GF-D8 (cell line): Measurements from ENCODE around the gene IL1RN.

Experiments used
- DNase-seq: peaks from one replicate; lab custom pipeline; 2025; lab: John Stamatoyannopoulos, UW

Gene IL1RN

GRCh38 chr2:113127646-113128570 is 510 bp downstream of the IL1RN start:
- DNase-seq: no peak

- no peak for DNase-seq
Observed at GRCh38 chr2:113129519-113130078, 2.2 kb downstream of the IL1RN start.

DNA sequence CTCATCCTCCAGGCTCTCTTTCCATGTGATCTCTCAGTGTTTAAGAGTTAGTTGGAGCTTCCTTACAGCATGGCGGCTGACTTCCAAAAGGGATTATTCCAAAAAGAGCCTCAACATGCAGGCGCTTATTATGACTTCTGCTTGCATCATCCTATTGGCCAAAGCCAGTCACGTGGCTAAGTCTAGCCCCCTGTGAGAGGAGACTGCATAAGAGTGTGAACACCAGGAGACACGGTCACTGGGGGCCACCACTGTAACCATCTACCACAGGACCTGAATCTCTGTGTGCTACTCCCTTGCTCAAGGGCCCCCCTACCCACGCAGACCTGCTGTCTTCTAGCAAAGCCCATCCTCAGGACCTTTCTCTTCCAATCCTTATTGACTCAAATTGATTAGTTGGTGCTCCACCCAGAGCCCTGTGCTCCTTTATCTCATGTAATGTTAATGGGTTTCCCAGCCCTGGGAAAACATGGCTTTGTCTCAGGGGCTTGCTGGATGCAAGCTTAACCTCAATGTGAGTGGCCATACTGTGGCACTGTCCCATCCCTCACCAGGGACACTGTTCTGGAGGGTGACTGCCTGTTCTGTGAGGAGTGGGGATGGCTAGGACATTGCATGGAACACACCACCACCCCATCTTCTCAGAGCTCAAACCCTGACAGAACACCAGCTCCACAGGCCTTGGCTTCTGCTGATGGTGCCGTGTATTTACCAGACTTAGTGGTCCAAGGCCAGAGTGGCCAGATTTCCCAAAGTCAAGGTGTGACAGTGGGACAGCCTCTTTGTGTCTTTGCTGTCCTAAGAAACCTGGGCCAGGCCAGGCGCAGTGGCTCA is 4.2 kb downstream of the IL1RN start:
- no peak for DNase-seq

DNA sequence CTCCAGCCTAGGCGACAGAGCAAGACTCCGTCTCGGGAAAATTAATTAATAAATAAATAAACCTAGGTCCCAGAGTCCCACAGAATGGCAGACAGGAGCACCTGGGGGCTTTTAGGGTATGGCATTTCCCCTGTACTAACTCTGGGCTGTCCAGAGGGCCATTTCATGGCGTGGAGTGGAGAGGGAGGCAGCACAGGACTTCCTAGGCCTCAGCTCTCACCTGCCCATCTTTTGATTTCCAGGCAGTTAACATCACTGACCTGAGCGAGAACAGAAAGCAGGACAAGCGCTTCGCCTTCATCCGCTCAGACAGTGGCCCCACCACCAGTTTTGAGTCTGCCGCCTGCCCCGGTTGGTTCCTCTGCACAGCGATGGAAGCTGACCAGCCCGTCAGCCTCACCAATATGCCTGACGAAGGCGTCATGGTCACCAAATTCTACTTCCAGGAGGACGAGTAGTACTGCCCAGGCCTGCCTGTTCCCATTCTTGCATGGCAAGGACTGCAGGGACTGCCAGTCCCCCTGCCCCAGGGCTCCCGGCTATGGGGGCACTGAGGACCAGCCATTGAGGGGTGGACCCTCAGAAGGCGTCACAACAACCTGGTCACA is 5.1 kb downstream of the IL1RN start:
- no peak for DNase-seq

GRCh38 chr2:113133704-113134598 is 6.6 kb downstream of the IL1RN start:
- no peak for DNase-seq

- no peak for DNase-seq
Observed at GRCh38 chr2:113134717-113135116, 7.3 kb downstream of the IL1RN start.

GRCh38 chr2:113135317-113135716 is 7.9 kb downstream of the IL1RN start:
- DNase-seq: no peak

DNA sequence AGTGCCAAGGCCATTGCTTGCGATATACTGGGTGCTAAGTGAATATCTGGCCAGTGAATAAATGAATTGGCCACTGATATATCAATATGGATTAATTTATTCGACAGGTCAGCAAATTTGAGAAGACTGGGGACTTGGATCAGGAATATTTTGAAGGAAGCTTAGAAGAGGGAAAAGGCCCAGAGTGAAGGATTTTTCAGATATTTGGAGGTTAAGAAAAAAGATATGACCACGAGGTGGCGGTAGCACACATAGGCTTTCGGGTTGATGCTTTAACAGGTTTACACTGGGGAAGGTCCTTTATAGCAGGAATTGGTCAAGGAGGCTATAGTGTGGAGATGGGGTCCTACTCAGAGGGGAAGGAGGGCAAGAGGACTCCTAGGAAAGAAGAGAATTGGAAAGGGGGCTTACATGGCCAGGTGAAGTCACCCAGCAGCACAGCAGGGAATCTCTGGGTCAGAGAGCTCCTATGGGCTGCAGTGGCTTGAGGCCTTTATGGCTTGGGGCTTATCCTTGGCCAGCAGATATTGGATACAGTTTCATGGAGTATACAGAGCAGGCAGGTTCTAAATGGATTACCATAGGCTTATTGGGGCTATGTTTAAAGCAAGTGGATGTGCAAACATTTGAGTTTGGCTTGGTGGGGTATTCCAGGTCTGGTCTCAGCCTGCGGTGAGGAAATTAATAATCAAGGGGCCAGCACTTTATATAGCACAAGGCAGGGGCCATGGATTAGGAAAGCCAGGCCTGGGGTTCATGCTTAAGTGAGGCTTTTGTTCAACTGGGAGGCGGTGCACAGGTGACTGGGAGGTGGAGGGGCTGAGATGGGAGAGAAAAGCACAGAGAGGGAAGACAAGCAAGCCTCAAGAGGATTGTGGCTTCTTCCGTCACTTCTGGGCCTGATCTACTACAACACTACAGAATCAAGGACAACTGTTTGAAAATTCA is 9.7 kb downstream of the IL1RN start:
- DNase-seq: no peak

DNA sequence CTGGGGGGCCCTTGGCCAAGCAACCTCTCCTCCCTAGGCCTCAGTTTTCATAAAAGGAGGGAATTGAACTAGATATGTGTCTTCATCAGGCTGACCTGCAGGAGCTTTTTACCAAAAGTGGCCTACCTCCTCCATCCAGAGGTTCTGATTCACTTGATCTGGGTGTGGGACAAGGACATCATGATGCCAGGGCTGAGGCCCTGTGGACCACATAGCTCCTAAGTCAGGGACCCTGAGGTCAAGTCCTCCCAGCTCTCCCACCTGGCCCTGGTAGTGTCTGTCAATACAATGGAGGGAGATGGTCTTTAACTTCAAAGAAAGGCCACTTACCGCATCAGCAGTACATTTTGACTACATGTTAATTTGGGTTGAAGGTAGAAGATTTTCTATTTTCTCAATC is 10.4 kb downstream of the IL1RN start:
- DNase-seq: no peak

- peak; percentile 20 for DNase-seq
Observed at GRCh38 chr2:113138428-113139322, 11.3 kb downstream of the IL1RN start.

DNA sequence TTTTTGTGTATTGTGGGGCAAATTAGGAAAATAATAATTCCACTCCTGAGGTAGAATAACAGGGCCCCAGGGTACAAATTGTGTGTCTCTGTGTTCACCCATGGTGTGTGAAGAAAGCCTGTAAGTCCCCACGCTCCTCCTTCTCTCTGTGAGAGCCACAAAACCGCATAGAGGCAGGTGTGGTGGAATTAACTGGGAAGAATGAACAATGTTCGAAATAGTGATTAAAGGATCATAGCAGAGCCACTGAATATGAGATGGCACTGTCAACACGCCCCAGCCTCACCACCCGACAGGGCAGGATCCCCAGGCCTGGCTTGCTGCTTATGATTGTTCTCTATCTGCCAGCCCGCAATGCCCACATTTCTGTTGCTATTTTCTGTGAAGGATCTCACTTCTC is 14.1 kb downstream of the IL1RN start:
- no peak for DNase-seq

- DNase-seq: no peak
Observed at GRCh38 chr2:113142290-113142689, 14.9 kb downstream of the IL1RN start.

GRCh38 chr2:113144259-113144658 is 16.9 kb downstream of the IL1RN start:
- DNase-seq: no peak

GRCh38 chr2:113148606-113149552 is 21.5 kb downstream of the IL1RN start:
- no peak for DNase-seq

GRCh38 chr2:113149553-113150257 is 22.3 kb downstream of the IL1RN start:
- DNase-seq: no peak

DNA sequence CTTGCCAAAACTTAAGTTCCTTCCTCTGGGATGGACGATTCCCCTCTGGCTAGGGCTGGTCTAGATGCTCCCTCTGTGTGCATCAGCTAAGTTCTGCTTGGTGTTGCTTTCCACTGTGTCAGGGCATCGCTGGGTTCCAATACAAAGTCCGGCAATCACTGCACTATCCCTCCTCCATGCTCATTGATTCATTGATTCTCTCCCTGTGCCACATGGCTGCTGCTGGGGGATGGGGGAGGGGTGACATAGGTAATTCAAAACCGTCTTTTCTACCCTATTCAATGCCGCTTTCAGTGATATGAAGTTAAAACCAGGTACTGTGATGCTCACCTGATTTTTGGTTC is 22.8 kb downstream of the IL1RN start:
- DNase-seq: no peak

DNA sequence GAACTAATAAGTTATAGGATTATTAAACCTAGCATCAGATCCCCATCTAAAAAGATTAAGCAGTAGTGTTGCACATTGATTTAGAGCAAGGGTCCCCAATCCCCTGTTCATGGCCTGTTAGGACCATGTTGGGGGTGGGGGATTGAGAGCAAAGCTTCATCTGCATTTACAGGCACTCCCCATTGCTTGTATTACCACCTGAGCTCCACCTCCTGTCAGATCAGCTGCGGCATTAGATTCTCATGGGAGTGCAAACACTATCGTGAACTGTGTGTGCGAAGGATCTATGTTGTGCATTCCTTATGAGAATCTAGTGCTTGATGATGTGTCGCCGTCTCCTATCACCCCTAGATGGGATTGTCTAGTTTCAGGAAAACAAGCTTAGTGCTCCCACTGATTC is 27.9 kb downstream of the IL1RN start:
- no peak for DNase-seq
